HG03196 (cell line): ENCODE results near the gene SLBP.

Source experiments
- ATAC-seq: cut with Tn5 transposase; IDR thresholded peaks from one replicate; pipeline ENCODE4 v1.9.1; 2021; ENCODE audit not compliant: unreplicated experiment

SLBP gene

DNA sequence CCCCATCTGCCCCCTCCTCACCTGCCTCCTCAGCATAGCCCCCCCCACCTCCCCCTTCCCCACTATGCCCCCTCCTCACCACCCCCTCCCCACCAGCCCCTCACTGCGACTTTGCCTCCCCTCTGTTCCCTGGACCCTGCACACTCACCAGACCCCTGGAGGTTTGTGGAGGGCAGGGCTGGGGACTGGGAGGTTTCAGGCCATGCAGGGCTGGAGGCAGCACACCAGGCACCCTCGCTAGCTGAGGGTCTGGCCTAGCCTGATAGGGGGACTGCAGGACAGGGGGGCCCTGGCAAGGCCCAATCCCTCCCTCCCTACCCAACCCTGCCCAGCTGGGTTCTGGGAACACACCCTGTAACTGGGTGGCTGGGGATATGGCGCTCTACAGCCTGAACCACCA is 37.3 kb upstream of the SLBP start:
- ATAC-seq: no peak

DNA sequence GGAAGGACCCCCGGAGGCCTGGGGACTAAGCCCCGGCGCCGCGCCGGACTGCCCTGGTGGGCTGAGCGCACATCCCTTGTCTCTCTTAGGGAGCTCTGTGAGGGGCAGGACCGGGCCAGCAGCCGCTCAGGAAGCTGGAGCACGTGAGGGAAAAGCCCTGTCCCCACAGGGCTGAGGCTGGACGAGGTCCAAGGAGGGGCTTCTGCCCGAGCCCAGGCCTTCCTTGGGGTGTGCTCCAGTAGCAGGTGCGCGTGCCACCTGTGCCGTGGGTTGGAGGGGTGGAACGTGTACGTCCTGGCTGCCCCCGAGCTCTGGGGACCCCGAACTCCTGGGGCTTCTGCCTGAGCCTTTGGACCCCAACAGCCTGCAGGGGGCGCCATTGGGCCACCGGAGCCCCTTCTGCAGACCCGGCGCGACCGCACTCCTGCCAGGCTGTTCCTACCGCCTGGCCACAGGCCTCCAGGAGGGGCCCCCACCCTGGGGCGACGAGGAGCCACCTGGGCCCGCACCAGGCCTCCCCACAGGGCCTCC is 36.4 kb upstream of the SLBP start:
- ATAC-seq: no peak

DNA sequence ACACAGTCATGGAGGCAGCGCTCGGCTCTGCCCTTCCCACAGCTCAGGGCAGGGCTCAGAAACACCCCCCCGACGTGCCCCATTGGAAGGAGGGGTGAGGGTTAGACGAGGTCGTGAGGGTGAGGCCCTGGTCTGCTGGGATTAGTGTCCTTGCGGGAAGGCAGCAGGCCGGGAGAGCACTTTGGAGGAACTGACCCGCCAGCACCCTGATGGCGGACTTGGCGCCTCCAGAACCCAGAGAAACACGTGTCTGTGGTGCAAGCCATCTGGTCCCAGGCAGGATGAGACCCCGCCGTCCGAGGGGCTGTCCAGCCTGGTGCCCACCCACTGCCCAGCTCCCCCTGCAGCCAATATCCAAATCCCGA is 35.5 kb upstream of the SLBP start:
- ATAC-seq: no peak

DNA sequence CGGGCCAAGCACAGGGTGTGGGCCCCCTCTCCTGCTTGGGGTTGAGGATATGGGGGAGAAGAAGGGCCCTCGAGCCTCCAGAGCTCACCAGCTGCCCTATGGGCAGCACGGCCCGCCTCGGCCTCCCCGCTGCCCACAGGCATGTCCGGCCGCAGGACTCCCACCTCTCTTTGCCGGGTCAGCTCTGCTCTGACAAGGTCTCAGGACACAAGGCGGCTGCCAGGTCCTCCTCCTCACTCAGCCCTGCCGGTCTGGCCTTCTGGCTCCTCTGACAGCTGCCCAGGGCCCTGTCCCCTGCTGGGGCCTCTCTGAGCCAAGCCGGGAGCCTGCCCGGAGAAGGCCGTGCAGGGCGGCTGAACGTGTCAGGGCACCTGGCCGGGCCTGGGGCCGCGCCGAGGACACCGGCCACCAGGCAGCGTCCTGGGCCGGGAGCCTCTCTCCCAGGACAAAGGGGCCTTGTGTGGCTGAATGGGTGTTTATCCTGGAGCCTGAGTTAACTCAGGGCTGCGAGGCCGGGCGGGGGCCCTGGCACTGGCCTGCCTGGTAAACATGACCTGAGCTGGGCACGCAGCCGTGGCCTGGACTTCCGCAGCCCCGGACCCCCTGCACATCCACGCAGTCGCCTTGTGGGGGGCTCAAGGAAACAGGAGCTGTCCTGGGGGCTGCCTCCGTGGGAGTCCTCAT is 34.9 kb upstream of the SLBP start:
- no peak for ATAC-seq

DNA sequence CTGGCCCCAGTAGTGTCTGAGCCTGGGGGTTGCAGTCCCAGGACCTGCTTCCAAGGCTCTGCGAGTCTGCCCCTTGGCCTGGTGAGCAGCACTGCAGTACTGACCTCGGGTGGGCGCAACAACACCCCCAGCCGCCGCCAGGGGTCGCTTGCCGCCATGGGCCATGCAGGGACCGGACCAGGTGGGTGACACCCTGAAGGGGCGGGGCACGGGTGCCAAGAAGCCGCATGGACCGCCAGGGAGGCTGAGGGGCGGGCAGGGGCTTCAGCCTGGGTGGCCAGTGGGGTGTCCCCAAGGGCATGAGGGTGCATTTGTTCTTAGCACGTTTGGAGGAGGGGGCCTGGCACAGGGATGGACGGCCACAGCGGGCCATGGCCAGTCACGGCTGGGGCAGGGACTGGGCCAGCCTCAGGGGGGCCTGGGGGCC is 34.2 kb upstream of the SLBP start:
- ATAC-seq: no peak

DNA sequence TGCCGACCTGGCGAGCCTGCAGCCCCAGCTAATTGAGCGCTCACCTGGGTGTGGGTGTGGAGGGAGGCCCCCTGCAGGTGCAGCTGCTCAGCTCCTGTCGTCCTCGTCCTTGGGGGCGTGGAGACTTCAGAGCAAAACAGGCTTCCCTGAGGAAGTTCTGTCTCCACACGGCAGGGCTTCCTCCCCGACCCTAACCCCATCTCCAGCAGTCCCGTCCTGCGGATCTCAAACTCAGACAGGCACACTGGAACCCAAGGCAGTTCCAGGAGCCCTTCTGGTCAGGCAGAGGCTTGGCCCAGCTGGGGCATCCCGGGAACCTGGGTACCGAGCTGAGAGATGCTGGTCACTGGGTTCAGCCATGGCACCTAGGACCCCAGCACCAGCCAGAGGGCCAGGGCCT is 33.6 kb upstream of the SLBP start:
- ATAC-seq: no peak

DNA sequence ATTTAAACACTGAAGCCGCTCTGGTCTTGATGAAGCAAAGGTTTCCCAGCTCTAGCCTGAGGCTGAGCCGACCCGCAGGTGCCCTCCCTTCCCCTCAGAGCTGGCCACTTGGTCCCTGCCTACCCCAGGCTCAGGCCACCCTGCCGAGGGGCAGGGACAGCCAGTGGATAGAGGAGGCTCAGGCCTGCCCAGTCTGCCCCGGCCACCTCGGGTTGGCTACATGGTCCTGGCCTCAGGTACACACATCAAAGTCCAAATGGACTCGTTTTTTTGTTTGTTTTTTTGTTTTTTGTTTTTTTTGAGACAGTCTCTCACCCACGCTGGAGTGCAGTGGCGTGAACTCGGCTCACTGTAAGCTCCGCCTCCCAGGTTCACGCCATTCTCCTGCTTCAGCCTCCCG is 33.0 kb upstream of the SLBP start:
- no peak for ATAC-seq

DNA sequence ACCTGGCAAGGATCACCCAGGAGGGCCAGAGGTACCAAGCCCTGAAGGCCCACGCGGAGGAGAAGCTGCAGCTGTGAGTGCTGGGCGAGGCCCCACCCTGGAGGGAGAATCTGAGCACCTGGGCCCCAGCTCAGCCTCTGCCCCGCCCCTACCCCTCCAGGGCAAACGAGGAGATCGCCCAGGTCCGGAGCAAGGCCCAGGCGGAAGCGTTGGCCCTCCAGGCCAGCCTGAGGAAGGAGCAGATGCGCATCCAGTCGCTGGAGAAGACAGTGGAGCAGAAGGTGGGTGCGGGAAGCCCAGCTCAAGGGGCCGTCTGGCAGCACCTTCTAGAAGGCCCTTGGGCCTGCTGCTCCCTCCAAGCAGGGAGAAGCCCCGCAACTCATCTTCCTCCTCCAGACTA is 32.4 kb upstream of the SLBP start:
- ATAC-seq: no peak

DNA sequence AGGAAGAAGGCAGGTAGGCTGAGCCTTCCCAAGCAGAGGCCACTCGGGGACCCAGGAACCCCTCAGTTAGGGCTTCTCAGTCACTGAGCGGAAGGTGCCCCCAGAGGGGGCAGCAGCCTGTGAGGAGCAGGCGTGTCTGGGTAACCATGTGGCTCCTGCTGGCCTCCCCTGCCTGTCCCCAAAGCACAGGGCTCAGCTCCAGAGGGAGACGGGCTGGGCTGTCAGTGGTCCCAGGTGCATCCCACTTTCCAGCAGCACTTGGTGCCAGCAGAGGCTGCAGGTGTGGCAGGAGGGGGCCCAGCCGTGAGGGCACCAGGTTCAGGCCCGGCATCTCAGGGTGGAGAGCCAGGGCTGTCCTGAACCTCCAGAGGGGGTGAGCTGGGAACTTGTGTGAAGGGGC is 31.9 kb upstream of the SLBP start:
- ATAC-seq: no peak

DNA sequence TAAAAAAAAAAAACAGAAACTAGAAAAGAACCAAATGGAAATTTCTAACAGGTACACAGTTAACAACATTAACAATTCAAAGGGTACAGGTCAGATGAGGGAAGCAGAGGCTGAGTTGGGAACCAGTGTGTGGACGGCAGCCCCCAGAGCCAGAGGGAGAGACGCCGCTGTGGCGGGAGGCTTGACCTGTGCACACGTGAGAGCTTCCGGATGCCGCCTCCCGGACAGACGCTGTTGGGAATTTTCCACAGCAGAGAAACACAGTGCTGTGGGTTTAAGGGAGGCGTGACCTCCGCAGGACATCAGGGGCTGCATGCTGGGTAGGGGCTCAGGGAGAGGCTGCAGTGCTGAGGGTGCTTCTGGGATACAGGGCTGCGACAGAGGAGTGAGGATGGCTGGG is 31.4 kb upstream of the SLBP start:
- no peak for ATAC-seq

DNA sequence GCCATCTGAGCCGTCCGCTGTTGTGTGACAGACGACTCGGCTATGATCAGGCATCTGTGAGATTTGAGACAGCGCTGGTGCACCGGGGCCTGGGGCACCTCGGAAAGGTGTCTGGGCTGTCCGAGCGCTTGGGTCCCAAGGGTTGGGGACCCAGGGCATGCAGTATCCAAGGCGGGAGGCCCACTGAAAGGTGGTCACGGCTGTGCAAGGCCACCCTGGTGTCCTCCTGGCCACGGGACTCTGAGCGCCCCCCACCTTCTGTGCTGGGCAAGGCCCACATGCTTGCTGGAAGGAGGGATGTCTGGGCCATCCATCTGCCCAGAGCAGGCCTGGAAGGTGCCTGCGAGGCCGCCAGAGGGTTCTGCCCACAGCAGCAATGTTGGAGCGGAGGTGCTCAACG is 29.1 kb upstream of the SLBP start:
- ATAC-seq: no peak

DNA sequence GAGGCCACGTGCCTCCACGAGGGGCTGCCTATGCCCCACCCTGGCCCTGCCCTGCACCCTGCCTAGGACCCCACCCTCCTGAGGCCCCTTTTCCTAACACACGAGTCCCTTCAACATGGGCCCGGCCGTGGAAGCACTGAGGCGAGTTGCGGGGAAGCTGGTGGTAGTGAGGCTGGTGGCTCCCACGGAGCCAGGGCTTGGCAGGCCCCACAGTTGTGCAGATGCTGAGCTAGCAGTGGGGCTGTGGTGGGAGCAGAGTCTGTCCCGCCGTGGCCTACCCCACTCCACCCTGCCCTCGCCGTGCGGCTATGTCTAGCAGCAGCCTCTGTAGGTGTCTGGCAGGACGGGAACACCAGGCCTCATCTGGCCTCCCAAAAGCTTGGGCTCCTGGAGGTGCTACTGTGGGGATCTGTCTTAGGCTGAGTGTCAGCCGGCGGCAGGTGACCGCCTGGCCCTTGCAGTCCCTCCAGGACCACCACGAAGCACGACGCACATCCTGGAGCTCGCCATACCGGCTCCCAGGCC is 28.0 kb upstream of the SLBP start:
- ATAC-seq: no peak

DNA sequence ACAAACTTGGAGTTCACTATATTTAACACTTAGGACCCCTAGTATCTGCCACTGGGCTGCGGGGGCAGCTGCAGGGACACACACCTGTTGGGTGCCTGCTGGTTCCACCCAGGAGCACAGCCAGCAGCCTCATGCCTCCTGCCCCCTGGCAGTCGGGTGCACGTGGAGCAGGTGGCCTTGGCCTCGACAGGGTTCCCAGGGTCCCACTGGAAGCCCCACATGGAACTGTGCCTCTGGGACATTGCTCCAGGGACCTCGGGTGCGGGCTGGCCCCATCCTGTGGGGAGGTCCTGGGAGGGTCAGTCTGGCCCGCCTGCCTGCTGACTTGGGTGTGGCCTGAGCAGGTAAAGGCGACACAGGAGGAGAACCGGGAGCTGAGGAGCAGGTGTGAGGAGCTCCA is 27.2 kb upstream of the SLBP start:
- no peak for ATAC-seq

DNA sequence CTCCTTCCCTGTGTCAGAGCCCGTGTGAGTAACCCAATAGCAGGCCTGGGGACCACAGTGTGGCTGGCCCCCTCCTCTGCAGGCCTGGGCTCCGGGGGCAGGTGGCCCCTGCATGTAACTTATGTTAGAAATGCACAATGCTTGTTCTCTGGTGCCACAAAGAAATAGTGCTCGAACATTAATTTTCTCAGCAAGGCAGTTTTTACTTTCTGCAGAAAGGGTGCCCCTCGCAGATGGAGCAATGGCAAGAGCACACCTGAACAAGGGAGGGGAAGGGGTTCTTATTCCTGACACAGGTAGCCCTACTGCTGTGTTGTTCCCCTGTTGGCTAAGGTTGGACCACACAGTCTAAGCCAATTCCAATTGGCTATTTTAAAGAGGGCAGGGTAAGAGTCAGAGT is 26.3 kb upstream of the SLBP start:
- no peak for ATAC-seq

DNA sequence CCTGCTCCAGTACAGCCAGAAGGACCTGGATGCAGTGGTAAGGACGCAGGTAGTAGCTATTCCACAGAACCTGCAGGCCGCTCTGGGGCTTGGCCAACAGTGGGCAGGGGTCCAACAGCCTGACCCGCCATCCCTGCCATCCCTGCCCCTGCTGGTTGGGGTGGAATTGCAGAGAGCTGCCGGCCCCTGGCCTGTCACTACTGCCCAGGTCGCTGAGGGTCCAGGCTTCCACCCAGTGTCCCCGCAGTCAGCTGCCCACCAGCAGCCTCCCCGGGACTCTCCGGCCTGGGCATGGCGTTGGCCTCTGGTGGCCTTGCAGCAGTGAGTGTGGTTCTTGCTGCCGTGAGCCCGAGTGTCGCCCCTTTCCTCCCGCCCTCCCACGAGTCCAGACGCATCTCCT is 25.5 kb upstream of the SLBP start:
- ATAC-seq: no peak

DNA sequence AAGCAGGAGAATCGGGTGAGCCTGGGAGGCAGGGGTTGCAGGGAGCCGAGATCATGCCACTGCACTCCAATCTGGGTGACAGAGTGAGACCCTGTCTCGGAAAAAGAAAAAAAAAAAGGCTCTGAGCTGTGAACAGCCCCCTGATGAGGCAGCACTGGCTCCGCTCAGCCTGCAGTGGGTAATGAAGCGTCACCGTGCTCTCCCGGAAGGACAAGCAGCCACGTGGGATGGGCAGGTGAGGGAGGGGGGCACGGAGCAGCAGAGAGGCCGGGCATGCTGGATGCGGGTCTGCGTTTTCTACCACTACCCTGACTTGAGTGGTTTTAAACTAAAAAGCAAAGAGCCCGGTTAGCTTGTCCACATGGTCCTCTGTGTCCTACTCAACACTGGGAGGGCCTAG is 24.7 kb upstream of the SLBP start:
- ATAC-seq: no peak

DNA sequence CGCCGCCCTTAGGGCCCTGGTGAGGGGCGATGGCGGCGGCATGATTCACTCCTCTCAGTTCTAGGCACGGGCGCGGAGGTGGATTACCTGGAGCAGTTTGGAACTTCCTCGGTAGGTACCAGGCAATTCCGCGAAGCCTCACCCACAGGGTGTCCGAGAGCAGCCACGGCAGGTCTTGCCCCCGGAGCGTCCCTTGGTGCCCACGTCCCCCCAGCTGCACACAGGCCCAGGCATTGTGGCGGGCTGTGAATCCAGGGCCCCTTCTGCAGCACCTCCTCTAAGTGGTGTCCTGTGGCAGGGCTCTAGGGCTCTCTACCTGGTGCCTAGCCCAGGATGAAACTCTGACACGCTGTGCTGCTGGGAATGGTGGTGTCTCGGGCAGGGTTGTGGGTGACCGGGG is 23.1 kb upstream of the SLBP start:
- no peak for ATAC-seq

DNA sequence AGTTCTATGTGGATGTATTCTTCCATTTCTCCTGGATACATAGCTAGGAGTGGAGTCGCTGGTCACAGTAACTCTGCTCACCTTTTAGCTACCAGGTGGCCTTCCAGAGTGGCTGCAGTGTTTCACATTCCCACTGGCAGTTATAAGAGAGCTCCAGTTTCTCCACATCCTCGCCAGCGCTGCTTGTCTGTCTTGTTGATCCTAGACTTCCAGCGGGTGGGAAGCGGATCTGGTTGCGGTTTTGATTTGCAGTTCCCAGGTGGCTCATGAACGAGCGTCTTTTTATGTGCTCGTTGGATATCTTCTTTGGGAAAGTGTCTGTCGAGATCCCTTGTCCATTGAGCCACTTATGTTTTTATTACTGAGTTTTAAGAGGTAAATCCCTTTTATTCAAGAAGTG is 20.8 kb upstream of the SLBP start:
- ATAC-seq: no peak

DNA sequence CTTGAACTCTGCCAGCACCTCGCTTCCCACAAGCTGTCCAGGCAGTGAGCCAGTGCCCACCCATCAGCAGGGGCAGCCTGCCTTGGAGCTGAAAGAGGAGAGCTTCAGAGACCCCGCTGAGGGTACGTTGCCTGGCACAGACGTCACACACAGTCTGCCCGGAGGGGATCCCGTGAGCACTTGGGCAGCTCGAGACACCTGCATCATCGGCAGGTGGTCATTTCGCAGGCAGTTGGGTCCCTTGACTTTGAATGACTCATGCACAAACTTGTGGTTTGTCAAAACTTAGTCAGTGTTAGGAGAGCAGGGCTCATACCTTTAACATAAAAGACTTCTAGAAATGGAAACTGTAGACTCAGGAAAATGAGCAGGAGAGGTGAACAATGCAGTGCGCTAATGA is 19.1 kb upstream of the SLBP start:
- ATAC-seq: no peak

DNA sequence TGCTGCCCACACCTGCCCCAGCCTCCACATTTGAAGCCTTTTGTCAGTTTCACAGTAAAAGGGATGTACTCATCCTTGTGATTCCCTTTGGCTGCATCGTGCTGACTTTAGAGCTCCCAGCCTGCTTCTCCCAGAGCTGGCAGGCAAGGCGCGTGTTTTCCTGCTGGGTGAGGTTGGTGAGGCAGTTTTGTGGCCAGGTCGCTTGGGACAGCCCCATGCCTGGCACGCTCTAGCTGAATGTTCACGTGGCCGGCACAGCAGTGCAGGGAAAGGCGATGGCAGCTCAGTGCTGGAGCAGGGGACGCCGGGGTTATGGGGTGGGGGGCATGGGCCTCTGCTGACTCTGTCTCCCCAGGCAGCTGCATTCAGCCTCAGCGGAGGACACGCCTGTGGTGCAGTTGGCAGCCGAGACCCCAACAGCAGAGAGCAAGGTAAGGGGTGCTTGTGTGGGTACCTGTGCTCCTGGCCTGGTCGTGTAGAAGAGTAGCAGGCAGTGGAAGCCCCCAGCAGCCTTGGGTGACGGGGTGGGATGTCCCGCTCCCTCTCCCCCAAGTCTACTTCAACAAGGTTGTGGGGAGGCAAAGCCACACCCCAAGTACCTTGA is 18.5 kb upstream of the SLBP start:
- ATAC-seq: no peak

DNA sequence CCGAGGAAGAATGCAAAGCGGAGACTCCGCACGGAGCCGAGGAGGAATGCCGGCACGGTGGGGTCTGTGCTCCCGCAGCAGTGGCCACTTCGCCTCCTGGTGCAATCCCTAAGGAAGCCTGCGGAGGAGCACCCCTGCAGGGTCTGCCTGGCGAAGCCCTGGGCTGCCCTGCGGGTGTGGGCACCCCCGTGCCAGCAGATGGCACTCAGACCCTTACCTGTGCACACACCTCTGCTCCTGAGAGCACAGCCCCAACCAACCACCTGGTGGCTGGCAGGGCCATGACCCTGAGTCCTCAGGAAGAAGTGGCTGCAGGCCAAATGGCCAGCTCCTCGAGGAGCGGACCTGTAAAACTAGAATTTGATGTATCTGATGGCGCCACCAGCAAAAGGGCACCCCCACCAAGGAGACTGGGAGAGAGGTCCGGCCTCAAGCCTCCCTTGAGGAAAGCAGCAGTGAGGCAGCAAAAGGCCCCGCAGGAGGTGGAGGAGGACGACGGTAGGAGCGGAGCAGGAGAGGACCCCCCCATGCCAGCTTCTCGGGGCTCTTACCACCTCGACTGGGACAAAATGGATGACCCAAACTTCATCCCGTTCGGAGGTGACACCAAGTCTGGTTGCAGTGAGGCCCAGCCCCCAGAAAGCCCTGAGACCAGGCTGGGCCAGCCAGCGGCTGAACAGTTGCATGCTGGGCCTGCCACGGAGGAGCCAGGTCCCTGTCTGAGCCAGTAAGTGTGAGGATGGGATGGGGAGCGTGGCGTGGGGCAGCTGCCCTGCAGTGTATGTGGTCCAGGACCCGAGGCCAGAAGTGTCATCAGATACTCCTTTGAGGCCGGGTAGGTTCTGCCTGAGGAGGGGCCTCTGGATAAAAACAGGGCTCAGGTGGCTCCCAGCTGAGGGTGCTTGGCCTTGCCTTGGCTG is 16.2 kb upstream of the SLBP start:
- ATAC-seq: no peak
